ENCODE measurements around the gene GLB1L.
"Not testable (repeated sequence)": the region's sequence is repeated elsewhere in the genome, so short reads cannot be mapped to it uniquely, and the experiment has no call there.

DNA sequence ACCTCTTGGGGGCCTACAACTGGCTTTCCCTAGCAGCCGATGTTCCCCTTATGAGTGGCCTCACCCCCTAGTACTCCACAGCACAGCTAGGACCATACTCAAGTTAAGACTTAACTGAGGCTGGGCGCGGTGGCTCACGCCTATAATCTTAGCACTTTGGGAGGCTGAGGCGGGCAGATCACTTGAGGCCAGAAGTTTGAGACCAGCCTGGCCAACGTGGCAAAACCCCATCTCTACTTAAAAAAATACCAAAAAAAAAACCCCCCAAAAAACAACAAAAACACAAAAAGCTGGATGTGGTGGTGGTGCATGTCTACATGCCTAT is 41.8 kb upstream of the GLB1L start:
- not testable (repeated sequence) for TF ChIP-seq POLR2AphosphoS5, POLR2A, CTCF (IDR thresholded peaks at IDR 0.05)
